H9 (cell line): ENCODE data around the gene HAPLN1. TPM values are rescaled to one million over a fixed set of nuclear protein-coding genes. Genes with fewer than 3 reads are reported as not detected.

Source experiments
- DNase-seq: peaks from one replicate; pipeline ENCODE4 v3.0.0-alpha.2; 2017
- H2AFZ ChIP-seq: one replicate; pipeline ENCODE4 v1.6.1; 2013; ENCODE audit warnings: mild to moderate bottlenecking, low read length, control low read depth, moderate library complexity
- H2AK5ac ChIP-seq: 2 replicates; pipeline ENCODE4 v1.6.1; 2013; ENCODE audit warnings: low read length, control low read depth, mixed read lengths; ENCODE audit not compliant: insufficient read length
- H2BK120ac ChIP-seq: one replicate; pipeline ENCODE4 v1.6.1; 2013; ENCODE audit warnings: low read depth, mild to moderate bottlenecking, low read length, control low read depth, inconsistent platforms; ENCODE audit not compliant: poor library complexity, severe bottlenecking
- H2BK12ac ChIP-seq: 2 replicates; pipeline ENCODE4 v1.6.1; 2013; ENCODE audit warnings: low read length, control low read depth, mixed read lengths, low read depth; ENCODE audit not compliant: insufficient read length
- H2BK15ac ChIP-seq: 2 replicates; pipeline ENCODE4 v1.6.1; 2013; ENCODE audit warnings: low read depth, low read length, control low read depth
- H2BK20ac ChIP-seq: one replicate; pipeline ENCODE4 v1.6.1; 2013; ENCODE audit warnings: low read depth, mild to moderate bottlenecking, low read length, control low read depth, inconsistent platforms; ENCODE audit not compliant: poor library complexity, severe bottlenecking
- H2BK5ac ChIP-seq: 2 replicates; pipeline ENCODE4 v1.6.1; 2013; ENCODE audit warnings: low read length, control low read depth, mixed read lengths; ENCODE audit not compliant: insufficient read length
- H3K14ac ChIP-seq: 2 replicates; pipeline ENCODE4 v1.6.1; 2013; ENCODE audit warnings: low read length, control low read depth; ENCODE audit not compliant: insufficient read depth
- H3K18ac ChIP-seq: 2 replicates; pipeline ENCODE4 v1.6.1; 2013; ENCODE audit warnings: low read depth, mild to moderate bottlenecking, mixed read lengths, low read length, control low read depth; ENCODE audit not compliant: insufficient read length
- H3K23ac ChIP-seq: 2 replicates; pipeline ENCODE4 v1.6.1; 2013; ENCODE audit warnings: low read length, control low read depth, mixed read lengths, low read depth; ENCODE audit not compliant: insufficient read length
- H3K23me2 ChIP-seq: 2 replicates; pipeline ENCODE4 v1.6.1; 2013; ENCODE audit warnings: low read depth, mild to moderate bottlenecking, mixed read lengths, low read length, control low read depth; ENCODE audit not compliant: insufficient read length, poor library complexity, severe bottlenecking
- H3K27ac ChIP-seq: 2 replicates; pipeline ENCODE4 v1.5.1; 2013; ENCODE audit warnings: low read length, control low read depth, mixed read lengths, low read depth; ENCODE audit not compliant: insufficient read length
- H3K27me3 ChIP-seq: 2 replicates; pipeline ENCODE4 v1.6.1; 2013; ENCODE audit warnings: low read length, control low read depth, inconsistent platforms; ENCODE audit not compliant: insufficient read depth
- H3K4ac ChIP-seq: 2 replicates; pipeline ENCODE4 v1.6.1; 2013; ENCODE audit warnings: low read depth, mild to moderate bottlenecking, control low read depth, inconsistent platforms, low read length, moderate library complexity
- H3K4me1 ChIP-seq: 2 replicates; pipeline ENCODE4 v1.6.1; 2013; ENCODE audit warnings: low read length, control low read depth, inconsistent platforms; ENCODE audit not compliant: insufficient read depth
- H3K4me2 ChIP-seq: 2 replicates; pipeline ENCODE4 v1.6.1; 2013; ENCODE audit warnings: low read length, control low read depth, mixed read lengths; ENCODE audit not compliant: insufficient read length, insufficient read depth
- H3K56ac ChIP-seq: 2 replicates; pipeline ENCODE4 v1.6.1; 2013; ENCODE audit warnings: low read depth, mild to moderate bottlenecking, mixed read lengths, low read length, control low read depth; ENCODE audit not compliant: insufficient read length
- H3K79me1 ChIP-seq: 2 replicates; pipeline ENCODE4 v1.6.1; 2013; ENCODE audit warnings: low read depth, mild to moderate bottlenecking, moderate library complexity, low read length, control low read depth, inconsistent platforms; ENCODE audit not compliant: insufficient read depth, poor library complexity, severe bottlenecking
- H3K79me2 ChIP-seq: 2 replicates; pipeline ENCODE4 v1.6.1; 2013; ENCODE audit warnings: low read length, control low read depth, inconsistent platforms; ENCODE audit not compliant: insufficient read depth
- H3K9ac ChIP-seq: 2 replicates; pipeline ENCODE4 v1.6.1; 2013; ENCODE audit warnings: low read length, control low read depth, mixed read lengths; ENCODE audit not compliant: insufficient read length; ENCODE audit errors: extremely low read depth
- H3K9me3 ChIP-seq: one replicate; pipeline ENCODE4 v1.6.1; 2013; ENCODE audit warnings: low read depth, low read length, inconsistent platforms; ENCODE audit not compliant: control insufficient read depth
- H3T11ph ChIP-seq: one replicate; pipeline ENCODE4 v1.6.1; 2013; ENCODE audit warnings: mild to moderate bottlenecking, low read length, control low read depth, inconsistent platforms
- H4K20me1 ChIP-seq: one replicate; pipeline ENCODE4 v1.6.1; 2013; ENCODE audit not compliant: control insufficient read depth, insufficient read length, insufficient read depth
- H4K5ac ChIP-seq: 2 replicates; pipeline ENCODE4 v1.6.1; 2013; ENCODE audit warnings: low read depth, mild to moderate bottlenecking, mixed read lengths, low read length, control low read depth; ENCODE audit not compliant: insufficient read length
- H4K8ac ChIP-seq: replicated peaks from 2 replicates; pipeline ENCODE4 v1.6.1; 2013; ENCODE audit warnings: low read length, control low read depth, mixed read lengths, low read depth; ENCODE audit not compliant: insufficient read length
- H4K91ac ChIP-seq: 2 replicates; pipeline ENCODE4 v1.6.1; 2013; ENCODE audit warnings: low read depth, mild to moderate bottlenecking, moderate library complexity, mixed read lengths, low read length, control low read depth; ENCODE audit not compliant: insufficient read length
- H3K27ac Mint-ChIP-seq, 3 experiments: 2 replicates in 2 of 3; 3 replicates in 1 of 3; pipeline ENCODE4 v1.8.0; 2020 to 2021; ENCODE audit warnings: mixed read lengths in 3 of 3, mild to moderate bottlenecking in 1 of 3, moderate library complexity in 1 of 3
- H3K27me3 Mint-ChIP-seq: 2 replicates; pipeline ENCODE4 v1.8.0; 2021; ENCODE audit warnings: low read depth, mild to moderate bottlenecking, moderate library complexity, mixed read lengths
- H3K36me3 Mint-ChIP-seq, 3 experiments: 2 replicates in 2 of 3; 3 replicates in 1 of 3; pipeline ENCODE4 v1.8.0; 2020 to 2021; ENCODE audit warnings: low read depth in 3 of 3, mixed read lengths in 3 of 3; ENCODE audit not compliant: insufficient read depth in 1 of 3
- H3K4me1 Mint-ChIP-seq, 2 experiments: 2 replicates each; pipeline ENCODE4 v1.8.0; 2020; ENCODE audit warnings: mixed read lengths in 2 of 2
- H3K4me3 Mint-ChIP-seq, 2 experiments: 2 replicates in 1 of 2; 3 replicates in 1 of 2; pipeline ENCODE4 v1.8.0; 2020 to 2021; ENCODE audit warnings: mild to moderate bottlenecking in 2 of 2, mixed read lengths in 2 of 2, moderate library complexity in 1 of 2
- H3K9me3 Mint-ChIP-seq, 2 experiments: 2 replicates in 1 of 2; 3 replicates in 1 of 2; pipeline ENCODE4 v1.8.0; 2020; ENCODE audit warnings: mild to moderate bottlenecking in 2 of 2, mixed read lengths in 2 of 2, moderate library complexity in 1 of 2
- CTCF ChIP-seq: fragments of 200-600 bp; sonication (generic); conservative IDR thresholded peaks from 3 replicates; pipeline ENCODE4 v1.8.0; 2021; ENCODE audit warnings: antibody characterized with exemption, mild to moderate bottlenecking
- WGBS: extraction: QIAGEN DNeasy Blood & Tissue Kit; methylation state at CpG from one replicate; pipeline ENCODE4 v1.1.7; 2013; ENCODE audit warnings: missing lambda C conversion rate, low lambda C conversion rate, mixed read lengths; ENCODE audit not compliant: insufficient read length; ENCODE audit errors: extremely low coverage; 5-methylcytosine and 5-hydroxymethylcytosine counted together
- total RNA-seq: library from RNA; stranded (reverse); gene quantifications from 2 replicates; pipeline ENCODE4 v1.2.1, GENCODE V29; 2021

Gene HAPLN1
- total RNA-seq, 1 experiment from 2014 or later, result 0.22 TPM

GRCh38 chr5:83628360-83628759 lies 92.3 kb downstream of the HAPLN1 start:
- no peak overlapping the region for H3K27ac Mint-ChIP-seq
- Histone ChIP-seq H3K27ac (no peak overlapping the region), H3K4me2 (no peak overlapping the region), H3K79me1 (no peaks in the 10 kb centered on the region), H2AFZ (no peak overlapping the region), H4K91ac (no peak overlapping the region), H2AK5ac (no peak overlapping the region), H4K8ac (no peak overlapping the region), H3K23me2 (no peaks in the 10 kb centered on the region), H3K56ac (no peak overlapping the region), H2BK120ac (no peak overlapping the region), H4K5ac (no peak overlapping the region), H3T11ph (no peak overlapping the region), H3K18ac (no peak overlapping the region), H2BK20ac (no peak overlapping the region), H3K9ac (no peak overlapping the region), H3K9me3 (no peaks in the 10 kb centered on the region), H3K14ac (no peak overlapping the region), H4K20me1 (no peaks in the 10 kb centered on the region), H2BK5ac (no peak overlapping the region), H3K23ac (no peak overlapping the region), H3K27me3 (no peaks in the 10 kb centered on the region), H2BK12ac (no peak overlapping the region), H2BK15ac (no peak overlapping the region), H3K4me1 (no peaks in the 10 kb centered on the region; the same call in 1 of the 2 replicates), H3K79me2 (no peaks in the 10 kb centered on the region), H3K4ac (no peak overlapping the region)
- peaks cover 10 to 13% of the 10 kb centered on the region in 2 experiments for H3K4me1 Mint-ChIP-seq
- DNase-seq, result no peak
- H3K4me3 Mint-ChIP-seq, result no peak overlapping the region
- no peak for TF ChIP-seq CTCF
- H3K36me3 Mint-ChIP-seq, result no peaks in the 10 kb centered on the region; a peak in 1 of 7 replicates
- H3K27me3 Mint-ChIP-seq, result no peaks in the 10 kb centered on the region
- no peaks in the 10 kb centered on the region; a peak in 2 of 5 replicates for H3K9me3 Mint-ChIP-seq
- WGBS, result no CpG with 5 or more reads among the region's 2 CpGs
